NCI-H2227 (cell line): Measurements from ENCODE around the gene FOXK1.
A peak's percentile ranks its signal among the peaks of the same experiment; 100 is the strongest.

ENCODE experiments used
- DNase-seq: peaks from one replicate; lab custom pipeline; 2025; ENCODE audit not compliant: unreplicated experiment; lab: John Stamatoyannopoulos, UW

The FOXK1 gene

DNA sequence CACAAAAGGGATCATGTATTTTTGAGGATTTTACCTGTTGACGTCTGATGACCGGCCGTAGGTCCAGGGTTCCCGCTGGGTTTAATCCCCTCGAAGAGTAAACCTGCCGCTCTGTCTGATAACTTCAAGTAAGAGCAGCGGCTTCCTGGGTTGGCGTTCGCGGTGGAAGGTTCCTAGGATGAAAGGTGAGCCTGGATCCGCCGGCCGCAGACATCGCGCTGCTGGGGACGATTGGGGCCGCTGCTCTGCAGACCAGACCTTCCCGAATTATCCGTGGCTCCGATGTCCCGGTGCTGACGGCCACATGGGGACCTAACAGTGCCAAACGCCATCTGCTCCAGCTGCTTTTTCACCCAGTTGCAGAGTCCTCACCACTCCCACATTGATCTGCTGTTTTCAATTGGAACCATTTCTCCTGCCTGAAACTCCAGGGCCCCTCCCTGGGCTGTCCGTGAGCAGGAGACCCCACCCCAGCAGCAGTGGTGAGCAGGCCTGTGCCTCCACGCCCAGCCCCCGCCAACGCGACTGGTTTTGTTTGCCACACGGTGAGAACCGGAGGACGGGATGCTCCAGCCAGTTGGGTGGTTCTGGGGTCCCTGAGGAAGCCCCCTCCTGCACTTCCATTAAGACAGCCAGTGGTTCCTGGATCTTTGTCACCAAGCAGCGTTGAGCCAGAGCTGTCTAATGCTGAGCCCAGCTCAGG is 81.1 kb downstream of the FOXK1 start:
- DNase-seq, result no peak

DNA sequence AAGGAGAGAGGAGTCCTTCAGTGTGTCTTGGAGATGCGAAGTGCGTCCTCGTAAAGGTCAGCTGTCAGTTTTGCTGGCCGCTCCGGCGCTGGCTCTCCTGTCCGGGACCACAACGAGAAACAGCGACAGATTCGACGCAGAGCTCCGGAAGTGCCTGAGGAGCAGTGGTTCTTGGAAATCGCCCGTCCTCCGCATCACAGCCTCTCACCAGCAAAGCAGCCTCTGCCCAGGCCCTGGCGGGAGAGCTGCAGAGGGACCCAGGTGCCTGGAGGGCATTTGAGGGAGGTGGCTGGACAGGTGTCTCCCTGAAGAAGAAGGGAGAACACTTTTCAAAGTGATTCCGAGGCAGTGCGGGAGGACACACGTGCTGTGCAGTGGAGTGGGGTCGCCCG is 81.7 kb downstream of the FOXK1 start:
- no peak for DNase-seq

DNA sequence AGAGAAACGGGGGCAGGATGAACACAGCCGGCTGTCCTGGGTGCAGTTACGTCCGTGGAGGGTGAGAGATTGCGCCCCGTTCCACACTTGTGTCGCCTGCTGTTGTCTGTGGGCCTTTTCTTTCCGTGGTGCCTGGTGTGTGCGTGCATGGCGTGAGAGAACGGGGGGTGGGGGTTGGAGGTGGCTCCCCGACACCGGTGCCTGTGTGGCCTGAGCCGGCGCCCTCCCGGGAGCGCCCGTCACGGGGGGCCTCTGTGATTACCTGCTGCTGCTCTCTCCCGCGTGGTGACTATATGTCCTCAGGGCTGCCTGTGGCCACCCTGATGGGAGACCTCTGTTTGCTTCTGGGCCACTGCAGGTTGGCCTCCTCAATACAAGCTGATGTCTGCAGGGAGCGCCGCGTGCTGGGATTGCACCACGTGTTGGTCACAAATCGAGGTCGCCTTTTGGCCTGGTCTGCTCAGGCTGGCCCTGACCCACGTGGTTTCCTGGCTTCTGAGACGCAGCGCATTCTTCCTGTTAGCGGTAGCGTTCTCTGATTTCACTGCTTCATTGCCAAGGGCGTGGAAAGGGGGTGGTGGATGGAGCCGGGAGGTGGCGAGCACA is 82.4 kb downstream of the FOXK1 start:
- DNase-seq, result no peak

DNA sequence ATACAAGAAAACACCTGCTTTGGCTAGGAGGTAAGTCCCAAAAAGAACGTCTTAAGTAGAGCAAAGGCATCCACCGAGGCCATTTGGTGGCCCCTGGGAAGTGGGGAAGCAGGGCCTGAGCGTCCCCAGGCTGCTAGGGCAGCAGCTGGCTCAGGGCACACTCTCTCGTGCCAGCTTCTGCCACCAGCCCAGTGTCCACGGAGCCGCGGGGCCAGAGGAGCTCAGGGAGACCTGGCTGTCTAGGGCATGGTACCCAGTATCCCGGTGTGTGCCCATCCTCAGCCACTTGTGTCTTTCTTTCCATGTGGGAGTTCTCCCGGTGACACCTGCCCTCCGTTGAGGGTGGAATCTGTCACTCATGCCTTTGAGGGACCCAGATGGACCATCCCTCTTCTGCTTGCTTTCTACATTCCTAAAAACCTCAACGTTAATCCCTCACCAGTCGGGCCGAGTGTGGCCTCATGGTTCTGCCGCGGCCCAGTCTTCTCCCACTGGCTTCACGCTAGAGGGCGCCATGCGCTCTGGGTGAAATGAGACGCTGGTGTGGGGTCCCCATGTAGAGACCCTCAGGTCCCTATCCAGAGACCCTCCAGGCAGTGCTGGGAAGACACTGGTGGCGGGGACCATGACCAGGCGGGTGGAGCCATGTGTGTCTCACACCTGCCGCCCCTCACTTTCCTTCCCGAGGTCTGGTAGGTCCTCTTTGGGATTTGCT is 83.8 kb downstream of the FOXK1 start:
- DNase-seq, result no peak

DNA sequence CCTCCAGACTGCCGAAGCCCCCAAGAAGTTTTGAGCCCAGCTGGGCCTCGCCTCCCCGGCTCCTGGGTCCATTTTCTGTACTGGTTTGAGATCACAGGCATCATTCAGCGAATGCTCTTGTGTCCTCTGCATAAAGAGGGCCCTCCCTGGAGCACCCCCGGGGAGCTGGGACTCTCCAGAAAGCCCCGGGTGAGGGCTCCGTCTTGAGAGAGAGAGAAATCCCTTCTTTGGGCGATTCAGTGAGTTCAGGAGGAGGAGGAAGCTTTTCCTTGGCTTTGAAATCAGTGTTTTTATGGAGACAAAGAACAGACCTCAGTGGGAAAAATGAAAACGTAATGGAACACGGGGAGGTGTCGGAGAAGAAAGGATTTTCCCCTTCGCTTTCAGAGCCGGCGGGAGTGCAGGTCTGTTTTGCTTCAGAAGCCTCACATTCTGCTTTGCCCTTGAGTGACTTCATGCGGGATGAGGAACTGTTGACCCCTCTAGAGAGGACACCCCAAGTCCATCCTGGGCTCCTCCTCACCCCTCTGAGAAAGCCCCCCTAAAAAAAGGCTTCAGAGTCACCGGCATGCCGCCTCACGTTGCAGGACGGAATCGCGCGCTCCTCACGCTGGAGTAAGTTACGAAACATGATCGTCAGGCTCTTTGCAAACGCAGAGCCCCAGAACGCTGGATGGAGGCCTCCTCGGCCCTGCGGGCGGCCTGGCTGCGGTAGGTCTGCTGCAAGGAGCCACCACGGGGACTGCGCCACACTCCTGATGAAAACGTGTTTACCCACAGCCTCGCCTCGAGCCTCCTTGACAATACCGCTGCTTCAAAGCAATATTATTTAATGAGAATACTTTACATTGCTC is 84.8 kb downstream of the FOXK1 start:
- DNase-seq, result no peak

DNA sequence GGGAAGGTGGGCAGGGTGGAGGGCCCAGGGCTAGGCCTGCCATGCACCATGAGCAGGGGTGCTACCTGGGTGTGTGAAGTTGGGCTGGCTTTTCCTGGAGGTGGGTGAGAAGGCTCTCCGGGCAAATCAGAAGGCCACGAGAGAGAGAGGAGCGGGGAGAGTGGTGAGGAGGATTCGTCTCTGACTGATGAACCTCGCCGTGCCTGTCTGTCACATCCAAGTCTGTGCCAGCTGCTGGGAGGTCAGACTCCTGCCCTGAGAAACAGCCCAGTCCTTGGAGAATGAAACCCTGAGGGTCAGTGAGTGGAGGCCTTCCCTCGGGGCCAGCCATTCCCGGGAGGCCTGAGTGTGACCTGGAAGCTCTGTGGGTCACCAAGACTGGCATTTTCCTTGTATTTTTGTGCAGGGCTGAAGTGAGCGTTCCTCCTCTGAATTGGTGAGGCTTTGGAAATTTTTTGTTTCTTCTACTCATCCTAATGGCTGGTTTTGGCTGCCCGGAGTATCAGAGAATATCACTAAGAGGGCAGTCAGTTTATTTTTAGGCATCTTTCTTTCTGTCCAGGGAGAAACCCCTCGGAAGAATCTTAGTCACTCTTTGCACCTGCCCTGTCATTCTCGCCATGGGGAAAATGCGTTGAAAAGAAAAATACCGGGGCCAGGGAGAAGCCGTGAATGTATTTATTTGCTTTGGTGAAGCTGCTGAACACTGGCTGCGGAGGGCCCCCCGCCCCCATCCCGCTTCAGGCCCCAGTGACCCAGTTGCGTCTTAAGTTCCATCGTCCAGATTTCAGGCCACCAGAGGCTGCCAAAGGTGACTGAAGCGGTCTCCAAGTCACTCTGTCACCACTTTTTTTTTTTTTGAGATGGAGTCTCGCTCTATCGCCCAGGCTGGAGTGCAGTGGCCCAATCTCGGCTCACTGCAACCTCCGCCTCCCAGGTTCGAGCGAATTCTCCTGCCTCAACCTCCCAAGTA is 86.8 kb downstream of the FOXK1 start:
- no peak for DNase-seq

DNA sequence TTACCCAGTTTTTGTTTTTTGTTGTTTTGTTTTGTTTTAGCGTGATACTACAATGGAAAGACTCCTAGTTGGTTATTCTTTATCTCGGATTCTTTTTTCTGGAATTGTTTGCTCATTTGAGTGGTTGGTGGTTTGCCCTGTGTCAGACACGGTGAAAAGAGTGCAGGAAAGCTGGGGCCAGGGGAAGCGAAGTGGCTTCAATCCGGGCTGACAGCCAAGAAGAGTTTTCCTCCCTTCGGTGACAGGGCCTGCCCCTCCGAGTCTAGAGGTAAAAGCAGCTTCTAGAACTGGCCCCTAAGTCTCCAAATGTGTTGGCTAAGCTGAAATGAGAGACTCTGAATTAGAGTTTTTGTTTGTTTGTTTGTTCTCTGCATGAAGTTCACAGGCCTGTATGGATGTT is 87.7 kb downstream of the FOXK1 start:
- DNase-seq, result no peak

DNA sequence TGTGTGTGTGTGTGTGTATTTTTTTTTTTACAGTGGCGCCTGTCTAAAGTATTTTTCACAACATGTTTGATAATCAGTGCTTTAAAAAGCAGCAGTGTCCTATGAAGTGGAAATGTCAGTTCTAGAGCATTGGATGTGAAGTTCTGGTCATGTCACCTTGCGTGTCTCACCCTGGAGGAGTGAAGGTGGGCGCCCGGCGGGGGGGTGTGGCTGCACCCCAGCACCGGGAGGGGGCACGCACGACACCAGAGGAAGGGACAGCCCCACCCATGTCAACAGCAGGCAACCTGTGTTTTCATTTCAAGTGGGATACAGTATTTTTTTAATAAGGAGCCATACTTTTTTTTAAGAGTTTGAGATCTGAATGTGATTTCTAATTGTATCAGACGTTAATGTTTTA is 88.8 kb downstream of the FOXK1 start:
- DNase-seq, result no peak

DNA sequence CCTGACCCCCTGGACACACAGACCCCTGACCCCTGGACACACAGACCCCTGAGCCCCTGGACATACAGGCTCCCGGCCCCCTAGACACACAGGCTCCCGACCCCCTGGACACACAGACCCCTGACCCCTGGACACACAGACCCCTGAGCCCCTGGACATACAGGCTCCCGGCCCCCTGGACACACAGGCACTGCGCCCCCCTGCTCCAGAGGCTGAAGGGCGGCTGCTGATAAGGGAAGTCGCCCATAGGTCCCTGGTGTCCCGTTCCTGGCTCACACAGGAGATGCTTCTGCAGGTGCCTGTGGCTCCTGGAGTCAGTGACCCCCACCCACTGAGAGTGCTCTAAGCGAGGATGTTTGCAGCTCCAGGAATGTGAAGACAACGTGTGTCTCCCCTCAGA is 89.6 kb downstream of the FOXK1 start:
- DNase-seq, result no peak

DNA sequence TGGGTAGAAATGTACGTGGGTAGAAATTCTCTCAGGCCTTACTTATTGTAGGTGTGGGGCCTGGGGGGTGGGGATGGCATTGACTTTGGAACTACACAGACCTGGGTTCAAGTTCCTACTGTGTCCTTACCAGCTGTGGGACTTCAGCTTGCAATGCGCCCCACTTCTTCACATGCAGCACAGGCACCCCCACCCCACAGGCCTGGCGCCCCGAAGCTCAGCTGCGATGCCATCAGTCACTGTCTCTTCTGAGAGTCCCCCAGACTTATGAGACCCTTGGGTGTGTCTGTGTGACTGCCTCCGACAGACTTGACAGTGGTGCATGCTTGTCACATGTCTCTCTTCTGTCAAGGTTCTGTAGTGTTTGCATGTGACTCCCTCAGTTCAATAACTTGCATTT is 90.2 kb downstream of the FOXK1 start:
- no peak for DNase-seq

DNA sequence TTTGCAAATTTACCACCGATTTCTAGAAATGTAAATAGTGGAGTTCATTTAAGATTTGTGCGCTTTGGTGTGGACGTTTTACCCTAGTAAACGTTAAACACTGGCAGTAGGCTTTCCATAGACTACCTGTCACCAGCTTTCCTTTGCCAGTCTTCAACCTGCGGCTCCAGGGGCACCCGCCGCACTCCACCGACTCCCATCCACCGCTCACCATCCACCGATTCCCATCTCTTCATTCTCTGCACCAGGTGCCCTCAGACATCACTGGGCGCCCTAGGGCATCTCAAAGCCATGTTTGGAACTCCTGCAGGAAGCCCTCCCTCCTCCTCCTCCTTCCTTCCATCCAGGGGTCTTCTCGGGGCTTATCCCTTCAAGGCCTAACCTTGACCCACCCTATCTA is 91.9 kb downstream of the FOXK1 start:
- DNase-seq, result no peak

DNA sequence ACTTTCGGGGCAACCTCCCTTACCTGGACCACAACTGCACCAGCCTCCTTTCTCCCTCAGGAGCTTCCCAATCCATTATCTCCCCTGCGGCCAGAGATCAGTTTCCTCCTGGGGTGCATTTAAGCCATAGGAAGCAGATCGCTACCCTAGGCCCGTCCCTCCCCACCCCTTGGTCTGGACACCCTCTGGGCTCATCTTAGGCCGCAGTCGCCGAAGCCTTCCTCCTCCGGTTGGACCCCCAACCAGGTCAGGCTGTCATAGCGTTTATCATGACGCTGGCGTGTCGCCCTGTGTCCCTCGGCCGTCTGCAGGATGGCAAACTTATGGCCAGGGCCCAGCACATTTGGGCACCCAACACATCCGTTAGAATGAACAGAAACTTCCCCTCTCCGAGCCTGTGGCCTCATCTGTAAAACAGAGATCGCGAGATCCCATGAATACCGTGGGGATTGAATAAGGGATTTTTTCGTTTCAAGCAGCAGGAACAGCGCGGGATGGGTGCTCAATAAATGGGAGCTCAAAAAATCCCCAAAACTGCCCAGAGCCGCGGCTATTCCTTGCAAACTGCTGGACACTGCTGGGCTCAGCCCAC is 92.7 kb downstream of the FOXK1 start:
- DNase-seq, result peak; percentile 48

DNA sequence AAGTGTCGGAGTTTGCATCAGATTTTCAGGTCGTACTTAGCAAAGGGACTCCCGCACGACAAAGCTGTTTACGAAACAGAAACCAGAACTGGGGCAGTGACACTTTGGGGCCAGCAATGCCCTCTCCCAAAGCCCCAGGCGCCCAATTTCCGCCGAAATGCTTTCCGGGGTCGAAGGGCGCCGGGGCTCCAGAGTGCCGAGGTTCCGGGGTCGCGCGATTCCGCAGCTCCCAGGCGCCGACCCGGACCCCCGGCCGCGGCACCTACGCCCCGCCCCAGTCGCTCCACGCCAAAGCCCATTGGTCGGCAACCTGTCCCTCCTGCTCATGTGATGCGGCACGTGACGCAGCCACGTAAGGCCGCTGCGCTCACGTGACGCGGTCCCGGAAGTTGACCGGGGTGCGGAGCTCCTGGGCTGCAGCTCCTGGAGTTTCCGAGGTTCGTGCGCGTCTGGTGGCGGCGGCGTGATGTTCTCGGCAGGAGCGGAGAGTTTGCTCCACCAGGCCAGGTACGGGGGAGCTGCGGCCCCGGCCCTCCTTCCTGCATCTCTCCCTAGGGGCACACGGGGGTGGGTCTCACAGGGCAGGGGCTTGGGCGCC is 93.3 kb downstream of the FOXK1 start, which contains the start of gene AP5Z1:
AP5Z1 (plus strand) TSS at position 374 of the 598 bp plus-strand sequence; CDS start at position 467, 93 bp downstream.
- peak; percentile 95 for DNase-seq

DNA sequence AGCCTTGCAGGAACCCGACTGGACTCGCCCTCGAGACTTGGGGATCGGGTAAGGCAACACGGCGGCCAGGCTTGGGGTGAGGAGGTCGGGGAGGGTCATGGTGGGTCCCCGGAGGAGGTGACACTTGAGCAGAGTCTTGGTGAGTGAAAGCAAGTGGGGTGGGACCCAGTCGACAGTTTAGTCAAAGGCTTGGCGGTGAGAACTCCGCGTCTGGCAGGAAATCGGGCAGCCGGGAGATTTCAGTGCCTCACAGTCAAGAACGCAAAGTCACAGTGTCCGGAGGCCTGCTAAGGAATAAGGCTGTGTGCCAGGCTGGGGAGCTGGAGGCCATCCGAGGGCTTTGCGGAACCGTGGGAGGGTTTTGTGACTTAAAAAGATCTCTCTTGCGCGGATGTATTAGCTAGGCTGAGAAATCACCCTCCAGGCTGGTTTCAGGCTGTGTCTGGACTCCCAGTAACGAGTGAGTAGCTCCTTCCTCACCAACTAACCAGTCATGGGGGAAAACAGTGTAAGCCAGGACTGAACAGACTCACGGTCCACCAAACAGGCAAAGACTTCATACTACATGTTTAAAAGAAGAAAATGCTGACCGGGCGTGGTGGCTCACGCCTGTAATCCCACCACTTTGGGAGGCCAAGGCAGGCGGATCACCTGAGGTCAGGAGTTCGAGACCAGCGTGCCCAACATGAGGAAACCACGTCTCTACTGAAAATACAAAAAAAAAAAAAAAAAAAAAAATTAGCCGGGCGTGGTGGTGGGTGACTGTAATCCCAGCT is 93.9 kb downstream of the FOXK1 start:
- peak; percentile 30 for DNase-seq

DNA sequence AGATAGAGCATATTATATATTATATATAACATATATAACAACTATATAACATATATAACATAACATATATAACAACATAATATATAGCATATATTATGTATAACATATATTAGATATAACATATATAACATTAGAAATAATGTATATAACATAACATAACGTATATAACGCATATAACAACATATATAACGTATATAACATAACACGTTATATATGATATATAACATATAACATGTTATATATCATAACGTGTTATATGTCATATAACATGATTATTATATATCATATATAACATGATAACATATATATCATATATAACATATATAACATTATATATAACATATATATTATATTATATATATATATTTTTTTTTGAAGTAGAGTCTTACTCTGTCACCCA is 97.0 kb downstream of the FOXK1 start:
- DNase-seq, result no peak

DNA sequence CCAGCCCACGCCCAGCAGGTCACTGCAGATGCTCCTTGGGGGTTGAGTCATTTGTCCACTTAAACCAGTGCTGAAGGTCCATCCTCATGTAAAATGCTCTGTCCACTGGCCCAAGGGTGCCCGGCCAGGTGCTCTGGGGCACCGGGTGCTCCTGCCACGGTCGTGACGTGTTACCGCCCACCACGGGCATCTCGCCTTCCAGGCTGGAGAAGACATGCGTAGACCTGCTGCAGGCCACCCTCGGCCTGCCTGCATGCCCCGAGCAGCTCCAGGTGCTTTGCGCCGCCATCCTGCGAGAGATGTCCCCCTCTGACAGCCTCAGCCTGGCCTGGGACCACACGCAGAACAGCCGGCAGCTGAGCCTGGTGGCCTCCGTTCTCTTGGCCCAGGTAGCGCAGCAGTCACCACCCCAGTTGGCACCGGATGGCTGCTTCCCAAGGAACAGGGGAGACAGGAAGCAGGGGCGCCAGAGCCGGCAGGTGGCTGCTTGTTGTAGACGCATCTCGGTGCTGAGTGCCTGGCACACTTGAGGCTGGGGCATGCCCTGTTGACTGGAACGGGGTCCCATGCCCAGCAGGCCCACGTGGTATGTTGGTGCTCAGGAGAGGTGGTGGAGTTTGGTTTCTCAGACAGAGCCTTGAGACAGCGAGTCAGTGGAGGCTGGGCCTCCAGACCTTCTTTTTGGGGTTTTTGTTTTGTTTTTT is 99.4 kb downstream of the FOXK1 start:
- DNase-seq, result no peak

DNA sequence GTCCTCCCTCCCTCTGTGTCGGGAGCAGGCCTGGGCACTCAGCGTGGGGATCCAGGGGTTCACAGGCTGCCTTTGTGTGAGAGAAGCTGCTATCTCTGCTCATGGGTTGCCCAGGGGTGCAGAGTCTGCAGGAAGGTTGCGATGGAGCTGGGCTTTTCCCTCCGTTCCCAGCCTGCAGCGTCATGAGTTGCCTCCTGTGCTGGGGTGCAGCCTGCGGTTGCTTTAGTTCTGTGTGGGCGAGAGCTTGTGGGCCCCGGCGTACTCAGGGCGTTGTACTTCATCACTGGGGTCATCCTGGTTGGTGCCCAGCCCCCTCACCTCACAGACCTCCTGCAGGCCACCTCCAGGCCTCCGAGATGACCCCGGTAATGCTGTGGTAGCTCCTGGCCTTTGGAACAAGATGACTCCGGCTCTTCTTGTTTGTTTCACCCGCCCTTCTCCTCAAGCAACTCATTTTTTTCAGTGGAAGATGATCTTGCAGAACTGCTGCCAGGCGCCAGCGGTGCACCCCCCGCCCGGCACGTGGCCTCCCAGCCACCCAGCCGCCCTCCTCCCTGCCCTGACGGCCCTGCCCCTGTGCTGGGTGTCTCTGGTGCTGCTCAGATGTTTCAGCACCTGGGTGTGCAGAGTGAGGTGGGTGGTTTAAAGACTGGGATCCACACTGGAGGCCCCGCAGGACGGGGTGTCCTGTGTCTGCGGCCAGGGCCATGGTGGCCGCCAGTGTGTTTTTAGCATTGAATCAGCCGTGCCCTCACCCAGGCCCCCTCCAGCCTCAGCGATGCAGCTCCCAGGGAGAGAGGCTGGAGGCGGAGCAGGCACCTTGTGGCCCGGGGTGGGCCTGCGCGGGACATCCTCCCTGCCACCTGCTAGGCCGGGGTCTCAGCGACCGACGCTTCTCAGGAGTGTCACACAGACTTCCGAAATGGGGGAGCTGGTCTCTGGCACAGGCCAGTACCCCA is 100.5 kb downstream of the FOXK1 start:
- DNase-seq, result no peak
